Endothelial cell of hepatic sinusoid (primary cell): Measurements from ENCODE around the gene RETREG1.

Experiments used
- in situ Hi-C: cut with HindIII; loops from 2 replicates; pipeline ENCODE4 v1.10.0; 2017; ENCODE audit warnings: low sequenced_read_pairs

RETREG1 gene

GRCh38 chr5:16586556-16586955, 30.2 kb downstream of the RETREG1 start:
- in situ Hi-C loops, result no loop called here

DNA sequence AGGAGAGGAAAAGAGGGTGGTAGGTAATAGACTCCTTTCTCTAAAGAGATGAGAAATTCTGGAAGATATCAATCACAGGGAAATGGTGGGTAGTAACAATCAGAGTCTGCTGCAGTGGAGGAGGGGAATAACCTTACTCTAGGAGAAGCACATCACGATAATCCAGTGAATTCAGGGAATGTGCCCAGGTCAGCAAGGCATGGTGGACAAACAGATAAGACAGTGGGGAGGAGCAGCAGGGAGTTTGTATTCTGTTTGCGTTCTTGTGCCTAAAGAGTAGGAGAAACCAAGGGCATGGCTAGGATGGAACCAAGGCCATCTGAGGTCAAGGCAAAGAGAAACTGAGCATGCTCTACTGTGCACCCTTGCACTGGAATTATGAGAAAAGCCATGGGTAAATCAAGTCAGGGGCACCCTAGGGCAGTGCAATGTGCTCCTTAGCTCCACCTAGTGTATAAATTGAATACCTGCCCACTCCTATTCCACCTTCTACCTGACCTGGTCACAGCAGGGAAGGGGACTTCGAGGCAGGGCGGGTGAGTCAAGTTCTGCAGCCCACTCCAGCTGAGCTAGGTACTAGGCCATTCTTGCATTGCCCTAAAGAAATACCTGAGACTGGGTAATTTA, 31.6 kb downstream of the RETREG1 start:
- in situ Hi-C loops, result no loop called here

- in situ Hi-C loops, result no loop called here
These were observed 34.7 kb downstream of the RETREG1 start for GRCh38 chr5:16582081-16582480.

DNA sequence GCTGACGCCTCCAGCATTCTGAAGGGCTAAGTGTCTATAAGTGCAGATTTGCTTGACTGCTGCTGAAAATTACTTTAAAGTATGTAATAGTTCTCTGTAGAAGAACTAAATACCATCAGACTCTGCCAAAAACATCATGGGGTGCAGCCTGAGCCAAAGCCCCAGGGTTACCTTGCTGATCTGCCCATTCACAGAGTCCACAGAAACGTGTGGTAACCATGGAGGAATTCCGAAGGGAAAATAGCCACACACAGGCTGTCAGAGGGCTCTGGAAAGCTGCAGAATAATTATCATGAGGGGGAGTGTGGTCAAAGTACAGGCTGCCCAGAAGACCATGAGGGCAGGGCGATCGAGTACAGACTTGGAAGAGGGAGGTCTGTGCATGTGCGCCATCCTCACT, 36.4 kb downstream of the RETREG1 start:
- in situ Hi-C loops, result no loop called here

DNA sequence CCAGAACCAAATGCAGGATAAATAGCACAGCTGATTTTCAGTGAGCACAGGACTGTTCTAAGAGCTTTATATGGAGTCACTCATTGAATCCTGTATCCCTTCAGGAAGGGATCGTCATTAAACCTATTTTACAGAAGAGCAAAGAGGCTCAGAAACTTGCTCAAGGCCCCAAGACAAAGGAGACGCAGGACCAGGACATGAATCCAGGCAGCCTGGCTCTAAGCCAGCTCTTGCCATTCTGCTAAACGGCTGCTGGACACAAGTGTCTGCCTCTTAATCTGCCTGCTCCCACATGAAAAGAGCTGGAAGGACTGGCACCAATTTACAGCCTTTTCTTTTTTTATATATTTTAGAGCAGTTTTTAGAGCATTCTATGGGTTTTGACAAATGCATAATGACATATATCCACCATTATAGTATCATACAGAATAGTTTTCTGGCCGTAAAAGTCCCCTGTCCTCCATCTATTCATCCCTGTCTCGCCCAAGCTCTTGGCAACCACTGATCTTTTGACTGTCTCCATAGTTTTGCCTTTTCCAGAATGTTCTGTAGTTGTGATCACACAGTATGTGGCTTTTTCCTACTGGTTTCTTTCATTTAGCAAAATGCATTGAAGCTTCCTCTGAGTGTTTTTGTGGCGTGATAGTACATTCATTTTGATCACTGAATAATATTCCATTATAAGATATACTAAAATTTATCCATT, 37.5 kb downstream of the RETREG1 start:
- in situ Hi-C loops, result no loop called here

DNA sequence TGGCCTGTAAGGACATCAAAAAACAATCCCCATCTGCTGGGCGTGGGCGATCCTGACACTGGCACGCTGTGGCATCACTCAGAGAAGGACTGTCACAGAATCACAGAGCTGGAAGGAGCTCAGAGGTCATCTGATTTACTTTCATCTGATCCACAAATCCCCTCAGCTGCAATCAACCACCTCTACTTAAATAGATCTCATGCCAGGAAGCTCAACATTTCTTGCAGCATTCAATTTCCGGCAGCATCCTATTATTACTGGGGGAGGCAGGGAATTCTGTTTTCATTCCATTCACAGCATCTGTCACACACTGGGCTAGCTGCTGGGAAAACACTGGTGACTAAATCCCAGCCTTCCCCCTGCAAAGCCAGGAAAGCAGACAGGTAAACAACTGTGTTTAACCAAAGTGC, 38.3 kb downstream of the RETREG1 start:
- in situ Hi-C loops, result no loop called here

- in situ Hi-C loops, result no loop called here
These were observed 39.1 kb downstream of the RETREG1 start for GRCh38 chr5:16577677-16578076.

DNA sequence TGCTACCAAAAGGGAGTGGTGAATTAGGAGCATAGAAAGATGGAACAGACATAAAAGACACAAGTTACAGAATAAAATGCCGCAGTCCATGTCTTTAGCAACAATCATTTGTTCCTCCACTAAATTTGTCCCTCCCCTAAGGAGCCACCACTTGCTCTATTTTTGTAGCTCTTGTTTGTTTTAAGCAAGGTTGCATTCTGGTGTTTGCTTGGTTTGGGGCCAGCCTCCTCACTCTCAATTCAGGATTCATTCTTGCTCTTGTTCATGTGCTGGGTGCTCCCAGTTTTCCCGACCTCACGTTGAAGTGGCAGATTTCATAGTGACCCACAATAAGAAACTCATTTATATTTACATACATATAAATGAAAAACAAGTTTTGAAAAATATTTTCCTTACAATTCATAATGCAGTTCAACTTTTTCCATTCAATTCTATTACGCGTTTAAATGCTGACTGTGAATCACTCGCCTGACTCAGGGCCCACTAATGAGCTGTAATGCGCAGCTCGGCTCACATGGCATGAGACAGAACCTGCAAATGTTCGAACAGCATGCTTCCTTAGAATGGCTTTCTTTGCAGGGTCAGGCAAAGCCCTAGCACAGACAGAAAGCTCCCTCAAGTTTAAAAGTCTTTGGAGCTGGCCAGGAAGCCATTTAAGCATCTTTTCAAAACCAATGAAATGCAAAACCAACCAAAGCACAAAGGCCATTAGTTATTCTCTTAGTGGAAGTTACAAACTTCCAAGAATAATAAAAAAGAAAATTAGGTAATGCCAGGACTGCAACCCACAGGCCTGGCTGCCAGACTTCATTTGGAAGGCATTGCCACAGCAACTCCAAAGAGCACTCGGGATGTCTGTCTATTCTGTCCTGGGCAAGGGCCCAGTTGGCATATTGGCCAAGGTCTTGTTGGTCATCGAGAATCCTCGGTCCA, 41.7 kb downstream of the RETREG1 start:
- in situ Hi-C loops, result no loop called here

GRCh38 chr5:16573401-16573800, 43.4 kb downstream of the RETREG1 start:
- in situ Hi-C loops, result no loop called here

GRCh38 chr5:16572289-16573015, 44.3 kb downstream of the RETREG1 start:
- in situ Hi-C loops, result no loop called here

DNA sequence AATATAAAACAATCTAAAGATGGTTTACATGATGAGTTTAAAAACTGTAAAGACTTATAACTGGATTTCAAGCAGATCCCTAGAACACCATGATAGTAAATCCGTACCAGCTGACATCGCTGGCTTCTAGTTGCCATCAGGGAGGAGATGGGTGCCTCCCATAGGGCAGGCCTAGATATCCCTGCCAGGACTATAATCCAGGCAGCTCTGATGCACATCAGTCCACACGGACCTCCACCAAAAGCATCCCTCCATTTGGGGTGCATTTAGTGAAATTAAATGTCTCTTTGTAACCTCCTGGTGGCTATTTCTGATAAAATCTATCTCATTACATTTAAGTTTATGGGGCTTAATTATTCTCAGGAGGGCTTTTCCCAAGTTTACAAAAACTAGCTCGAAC, 45.8 kb downstream of the RETREG1 start:
- in situ Hi-C loops, result no loop called here

GRCh38 chr5:16570121-16570815, 46.5 kb downstream of the RETREG1 start:
- in situ Hi-C loops, result no loop called here

DNA sequence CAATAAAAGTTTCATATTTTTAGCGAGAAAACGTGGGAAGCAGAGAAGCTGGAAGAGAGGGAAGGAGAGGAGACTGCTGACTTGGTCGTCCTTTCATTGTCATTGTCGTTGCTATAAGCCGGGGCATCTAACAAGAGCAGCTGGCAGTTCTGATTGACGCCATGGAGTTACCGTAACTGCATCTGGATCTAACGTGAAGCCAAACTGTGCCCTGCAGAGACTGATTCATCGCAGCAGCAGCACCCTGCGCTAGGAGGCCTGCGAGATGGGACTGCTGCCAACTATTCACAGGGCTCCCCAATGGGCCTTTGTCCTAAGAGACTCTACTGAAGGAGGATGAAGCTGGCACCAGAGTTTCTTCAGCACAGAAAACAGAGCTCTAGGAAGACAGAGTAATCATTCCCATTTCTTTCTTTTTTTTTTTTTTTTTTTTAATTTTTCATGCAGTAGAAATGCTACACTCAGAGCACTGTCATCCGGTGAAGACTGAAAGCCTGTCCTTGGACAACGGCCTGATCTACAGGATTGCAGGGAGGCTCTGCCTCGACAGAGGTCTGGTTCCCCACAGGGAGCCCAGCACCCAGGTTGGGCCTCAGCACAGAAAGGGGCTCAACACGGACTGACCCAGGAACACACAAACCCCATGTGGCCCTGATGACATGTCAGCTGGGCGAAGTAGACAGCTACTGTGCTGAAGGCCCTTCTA, 47.8 kb downstream of the RETREG1 start:
- in situ Hi-C loops, result no loop called here

DNA sequence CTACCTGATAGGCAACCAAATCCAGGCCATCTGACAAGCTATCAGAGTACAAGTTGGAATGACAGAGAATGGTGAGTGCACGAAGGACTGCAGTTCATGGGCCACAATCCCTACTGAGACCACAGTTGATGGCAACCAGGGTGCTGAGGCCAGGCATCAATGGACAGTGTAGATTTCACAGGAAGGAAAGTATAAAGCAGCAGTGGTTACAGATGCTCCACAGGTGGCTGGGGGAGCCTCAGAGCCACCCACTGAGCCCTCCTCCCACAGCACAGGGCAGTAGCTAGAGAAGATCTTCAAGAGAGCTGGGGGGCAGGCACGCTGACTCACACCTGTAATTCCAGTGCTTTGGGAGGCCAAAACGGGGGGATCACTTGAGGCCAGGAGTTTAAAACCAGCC, 49.4 kb downstream of the RETREG1 start:
- in situ Hi-C loops, result no loop called here

DNA sequence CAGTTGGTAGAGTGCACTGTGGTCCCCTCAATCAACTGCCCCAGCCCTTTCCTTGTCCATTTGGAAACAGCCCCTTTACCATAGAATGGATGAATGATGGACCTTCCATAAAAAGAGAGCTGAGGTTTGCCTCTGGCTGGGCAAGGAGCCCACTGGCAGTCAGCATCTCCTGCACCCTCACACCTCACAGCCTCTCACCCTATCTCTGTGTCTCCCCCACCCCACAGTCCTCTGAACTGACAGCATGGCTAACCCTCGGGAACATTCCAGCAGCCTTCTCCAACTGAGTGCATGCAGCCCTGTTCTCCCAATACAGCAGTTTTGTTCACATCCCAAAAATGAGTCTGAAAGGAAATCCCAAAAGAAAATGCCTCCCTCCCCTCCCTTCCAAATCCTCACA, 51.7 kb downstream of the RETREG1 start:
- in situ Hi-C loops, result no loop called here

DNA sequence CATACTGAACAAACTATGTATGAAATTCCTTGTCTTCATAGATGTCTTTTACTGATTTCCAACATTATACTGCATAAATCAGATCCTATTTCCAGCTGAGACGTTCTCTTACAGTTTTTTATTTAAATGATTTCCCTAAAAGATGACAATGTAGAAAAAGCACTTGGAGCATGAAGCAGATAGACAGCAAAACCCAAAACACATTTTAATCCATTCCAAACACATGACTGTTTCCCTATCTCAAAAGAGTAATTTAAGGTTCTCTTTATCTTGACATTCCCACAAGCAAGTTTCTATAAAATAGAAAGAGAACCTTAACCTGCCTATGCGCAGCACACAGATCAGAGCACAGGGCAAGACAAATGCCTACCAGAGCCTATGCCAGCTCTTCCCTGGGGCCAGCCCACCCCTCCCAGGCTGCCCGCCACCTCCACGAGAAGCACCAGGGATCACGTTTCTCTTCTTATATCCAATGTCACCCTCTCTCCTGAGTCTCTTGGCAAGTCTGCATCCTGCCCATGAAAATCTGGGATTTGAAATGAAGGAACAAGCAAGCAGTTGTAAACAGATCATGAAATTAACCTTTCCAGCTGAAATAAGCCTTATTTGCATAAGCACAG, 52.4 kb downstream of the RETREG1 start:
- in situ Hi-C loops, result no loop called here

- in situ Hi-C loops, result no loop called here
These were observed 53.1 kb downstream of the RETREG1 start for GRCh38 chr5:16563686-16564085.

- in situ Hi-C loops, result no loop called here
These were observed 55.1 kb downstream of the RETREG1 start for GRCh38 chr5:16561660-16562059.

- in situ Hi-C loops, result no loop called here
These were observed 57.1 kb downstream of the RETREG1 start for GRCh38 chr5:16559702-16560101.
